ENCODE results near the gene RUNX2.

- no peak for TF ChIP-seq POLR2A (IDR thresholded peaks at IDR 0.05)
- TF ChIP-seq, protein P1, sequence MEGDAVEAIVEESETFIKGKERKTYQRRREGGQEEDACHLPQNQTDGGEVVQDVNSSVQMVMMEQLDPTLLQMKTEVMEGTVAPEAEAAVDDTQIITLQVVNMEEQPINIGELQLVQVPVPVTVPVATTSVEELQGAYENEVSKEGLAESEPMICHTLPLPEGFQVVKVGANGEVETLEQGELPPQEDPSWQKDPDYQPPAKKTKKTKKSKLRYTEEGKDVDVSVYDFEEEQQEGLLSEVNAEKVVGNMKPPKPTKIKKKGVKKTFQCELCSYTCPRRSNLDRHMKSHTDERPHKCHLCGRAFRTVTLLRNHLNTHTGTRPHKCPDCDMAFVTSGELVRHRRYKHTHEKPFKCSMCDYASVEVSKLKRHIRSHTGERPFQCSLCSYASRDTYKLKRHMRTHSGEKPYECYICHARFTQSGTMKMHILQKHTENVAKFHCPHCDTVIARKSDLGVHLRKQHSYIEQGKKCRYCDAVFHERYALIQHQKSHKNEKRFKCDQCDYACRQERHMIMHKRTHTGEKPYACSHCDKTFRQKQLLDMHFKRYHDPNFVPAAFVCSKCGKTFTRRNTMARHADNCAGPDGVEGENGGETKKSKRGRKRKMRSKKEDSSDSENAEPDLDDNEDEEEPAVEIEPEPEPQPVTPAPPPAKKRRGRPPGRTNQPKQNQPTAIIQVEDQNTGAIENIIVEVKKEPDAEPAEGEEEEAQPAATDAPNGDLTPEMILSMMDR (IDR thresholded peaks at IDR 0.05), result no peak
These were observed 22.6 kb upstream of the RUNX2 start for GRCh38 chr6:45305546-45305945.

Data from testis (tissue), 2 donors.